BJ (cell line): Measurements from ENCODE around the gene CARD10. TPM values are rescaled to one million over a fixed set of nuclear protein-coding genes. Genes with fewer than 3 reads are reported as not detected.

Experiments
- CTCF ChIA-PET: fragments of 350-600 bp; formaldehyde crosslinking; extraction: SDS; loops from one replicate; lab custom pipeline; 2021; ENCODE audit warnings: antibody characterized with exemption, inconsistent platforms; lab: Yijun Ruan, JAX
- POLR2A ChIA-PET: fragments of 300-600 bp; sonication (Branson Sonifier 250); formaldehyde crosslinking; extraction: SDS; loops from one replicate; lab custom pipeline; 2021; ENCODE audit warnings: antibody characterized with exemption; lab: Charles Lee
- DNase-seq: peaks from one replicate; pipeline ENCODE4 v3.0.0-alpha.2; 2011; ENCODE audit warnings: low read depth
- H3K27me3 ChIP-seq: 2 replicates; pipeline ENCODE4 v1.6.0; 2011; ENCODE audit warnings: low read length; ENCODE audit not compliant: control insufficient read depth, insufficient read depth
- H3K36me3 ChIP-seq: 2 replicates; pipeline ENCODE4 v1.5.1; 2011; ENCODE audit warnings: low read length; ENCODE audit not compliant: control insufficient read depth, insufficient read depth
- H3K4me3 ChIP-seq: 2 replicates; pipeline ENCODE4 v1.5.1; 2011; ENCODE audit warnings: low read depth, mild to moderate bottlenecking, control low read depth, low read length
- polyA minus RNA-seq: library from RNA; depleted of rRNA, polyadenylated mRNA; stranded (reverse); fragments of >200 nt; gene quantifications from 2 replicates; pipeline ENCODE4 v1.2.3, GENCODE V29; 2011; rRNA and poly(A)+ RNA removed
- polyA plus RNA-seq: library from polyadenylated mRNA; depleted of rRNA; stranded (reverse); fragments of >200 nt; gene quantifications from 2 replicates; pipeline ENCODE4 v1.2.3, GENCODE V29; 2011; rRNA removed
- TF ChIP-seq, protein P1 (sequence below): IDR thresholded peaks from 2 replicates; pipeline ENCODE4 v1.5.1; 2011; ENCODE audit warnings: low read depth, mild to moderate bottlenecking, control low read depth, inconsistent platforms, low read length, moderate library complexity; ENCODE audit not compliant: insufficient read depth

CARD10 gene
- 2.3 and 4.5 TPM in 2 replicates for polyA plus RNA-seq
- 3.6 and 3.9 TPM in 2 replicates for polyA minus RNA-seq

DNA sequence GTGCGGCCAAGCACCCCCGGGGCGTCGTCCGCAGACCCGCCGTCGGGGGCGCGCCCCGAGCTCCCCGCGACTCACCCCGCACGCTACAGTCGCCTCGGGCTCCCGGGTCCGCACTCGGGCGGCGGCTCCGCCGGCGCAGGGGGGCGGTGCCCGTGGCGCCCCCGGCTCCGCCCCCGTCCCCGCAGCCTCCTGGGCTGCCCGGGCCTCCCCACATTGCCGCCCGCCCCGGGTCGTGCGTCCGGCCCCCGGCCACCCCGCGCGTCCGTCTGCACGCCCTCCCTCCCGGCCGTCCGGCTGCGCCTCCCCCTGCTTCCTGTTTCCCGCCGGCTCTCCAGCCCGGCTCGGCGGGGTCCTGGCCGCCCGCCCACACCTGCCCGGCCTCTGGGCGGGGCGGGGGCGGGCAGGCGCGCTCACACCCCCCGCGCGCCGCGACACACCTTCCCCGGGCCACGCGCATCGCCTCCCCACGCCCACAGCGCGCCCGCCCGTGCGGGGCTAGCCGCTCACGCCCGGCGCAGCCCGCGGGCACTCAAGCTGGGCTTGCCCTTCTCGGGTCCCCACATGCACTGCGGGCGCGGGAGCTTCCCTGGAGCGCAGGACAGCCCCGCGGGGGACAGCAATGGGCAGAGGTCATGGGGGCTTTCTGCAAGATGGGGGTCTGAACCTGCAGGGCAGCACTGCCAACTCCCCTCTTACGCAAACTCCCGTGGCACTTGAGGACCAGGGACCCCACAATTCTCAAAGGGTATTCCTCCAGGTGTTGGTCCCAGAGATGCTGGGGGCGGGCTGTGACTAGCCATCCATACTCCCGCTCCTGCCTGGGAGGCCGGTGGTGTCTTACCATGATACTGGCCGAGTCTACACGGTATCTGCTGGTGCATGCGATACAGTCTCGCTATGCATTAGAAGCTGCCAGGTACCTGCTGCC, at the start of gene CARD10:
Gene CARD10, minus strand, starts transcription at position 148 of the 928 bp plus-strand sequence. CDS start 215 bp downstream, outside the sequence.
- H3K36me3 ChIP-seq: no peaks in the 10 kb centered on the region
- TF ChIP-seq, protein P1, sequence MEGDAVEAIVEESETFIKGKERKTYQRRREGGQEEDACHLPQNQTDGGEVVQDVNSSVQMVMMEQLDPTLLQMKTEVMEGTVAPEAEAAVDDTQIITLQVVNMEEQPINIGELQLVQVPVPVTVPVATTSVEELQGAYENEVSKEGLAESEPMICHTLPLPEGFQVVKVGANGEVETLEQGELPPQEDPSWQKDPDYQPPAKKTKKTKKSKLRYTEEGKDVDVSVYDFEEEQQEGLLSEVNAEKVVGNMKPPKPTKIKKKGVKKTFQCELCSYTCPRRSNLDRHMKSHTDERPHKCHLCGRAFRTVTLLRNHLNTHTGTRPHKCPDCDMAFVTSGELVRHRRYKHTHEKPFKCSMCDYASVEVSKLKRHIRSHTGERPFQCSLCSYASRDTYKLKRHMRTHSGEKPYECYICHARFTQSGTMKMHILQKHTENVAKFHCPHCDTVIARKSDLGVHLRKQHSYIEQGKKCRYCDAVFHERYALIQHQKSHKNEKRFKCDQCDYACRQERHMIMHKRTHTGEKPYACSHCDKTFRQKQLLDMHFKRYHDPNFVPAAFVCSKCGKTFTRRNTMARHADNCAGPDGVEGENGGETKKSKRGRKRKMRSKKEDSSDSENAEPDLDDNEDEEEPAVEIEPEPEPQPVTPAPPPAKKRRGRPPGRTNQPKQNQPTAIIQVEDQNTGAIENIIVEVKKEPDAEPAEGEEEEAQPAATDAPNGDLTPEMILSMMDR: no peak
- ChIA-PET POLR2A (interaction anchor here (0.6 kb wide), 1 partner anchor 136 kb away, joined by 3 read pairs; no protein-coding TSS in a partner anchor), CTCF (interaction anchor here (0.6 to 2.4 kb wide), 3 partner anchors 9 to 46 kb away, joined by 3 to 12 read pairs (median 3); no protein-coding TSS in a partner anchor)
- H3K27me3 ChIP-seq: no peaks in the 10 kb centered on the region
- no peak for DNase-seq
- H3K4me3 ChIP-seq: peak within 1 kb of the TSS; percentile 54

GRCh38 chr22:37568448-37569008, 49.3 kb upstream of the CARD10 start:
- Histone ChIP-seq H3K27me3 (no peaks in the 10 kb centered on the region), H3K4me3 (no peak overlapping the region), H3K36me3 (peaks cover 48% of the 10 kb centered on the region)
- TF ChIP-seq, protein P1: no peak
- ChIA-PET CTCF (interaction anchor here (3.6 to 22.0 kb wide), 4 partner anchors 21 to 39 kb away, joined by 23 to 551 read pairs (median 30); partner anchors contain the start of gene GGA1), POLR2A (no interaction called here)
- no peak for DNase-seq

DNA sequence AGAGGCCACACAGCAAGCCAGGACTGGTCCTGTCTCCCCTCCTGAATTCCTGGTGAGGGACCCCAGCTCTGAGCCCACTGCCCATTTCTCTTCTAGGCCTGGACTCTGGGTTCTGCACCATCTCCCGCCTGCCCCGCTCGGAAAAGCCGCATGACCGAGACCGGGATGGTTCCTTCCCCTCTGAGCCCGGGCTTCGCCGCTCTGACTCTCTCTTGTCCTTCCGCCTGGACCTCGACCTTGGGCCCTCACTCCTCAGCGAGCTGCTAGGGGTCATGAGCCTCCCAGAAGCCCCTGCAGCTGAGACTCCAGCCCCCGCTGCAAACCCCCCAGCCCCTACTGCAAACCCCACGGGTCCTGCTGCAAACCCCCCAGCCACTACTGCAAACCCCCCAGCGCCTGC, 48.8 kb upstream of the CARD10 start:
- H3K4me3 ChIP-seq: no peak overlapping the region
- CTCF ChIA-PET: interaction anchor here (0.6 to 22.0 kb wide), 7 partner anchors 8 to 913 kb away, joined by 3 to 551 read pairs (median 23); partner anchors contain the start of gene GGA1
- no peak for DNase-seq
- peaks cover 48% of the 10 kb centered on the region for H3K36me3 ChIP-seq
- TF ChIP-seq, protein P1: no peak
- no peaks in the 10 kb centered on the region for H3K27me3 ChIP-seq
- POLR2A ChIA-PET: no interaction called here

- ChIA-PET CTCF (interaction anchor here (0.6 to 22.0 kb wide), 16 partner anchors 8 to 914 kb away, joined by 3 to 551 read pairs (median 4); partner anchors contain the start of gene GGA1), POLR2A (no interaction called here)
- DNase-seq: no peak
- H3K36me3 ChIP-seq: peaks cover 50% of the 10 kb centered on the region
- no peak overlapping the region for H3K4me3 ChIP-seq
- TF ChIP-seq, protein P1: peak; percentile 91
- H3K27me3 ChIP-seq: no peaks in the 10 kb centered on the region
Observed at GRCh38 chr22:37566903-37567798, 47.9 kb upstream of the CARD10 start.
